NCI-H748 (cell line): ENCODE measurements around the gene ATF6.

Source experiments
- DNase-seq: peaks from one replicate; lab custom pipeline; 2025; ENCODE audit not compliant: unreplicated experiment; lab: John Stamatoyannopoulos, UW

The ATF6 gene

GRCh38 chr1:161993576-161993975 is 227.5 kb downstream of the ATF6 start:
- DNase-seq, result no peak

GRCh38 chr1:161994175-161994668 is 228.1 kb downstream of the ATF6 start:
- DNase-seq, result no peak

GRCh38 chr1:161997152-161997551 is 231.0 kb downstream of the ATF6 start:
- peak; percentile 31 for DNase-seq

GRCh38 chr1:161998811-161999210 is 232.7 kb downstream of the ATF6 start:
- DNase-seq, result no peak

- no peak for DNase-seq
Measured at GRCh38 chr1:161999301-162000052, 233.4 kb downstream of the ATF6 start.

GRCh38 chr1:162000053-162000420 is 233.9 kb downstream of the ATF6 start:
- DNase-seq, result no peak

GRCh38 chr1:162003061-162003829 is 237.1 kb downstream of the ATF6 start:
- no peak for DNase-seq

GRCh38 chr1:162003830-162004215 is 237.7 kb downstream of the ATF6 start:
- peak; percentile 7 for DNase-seq

GRCh38 chr1:162004441-162004950 is 238.4 kb downstream of the ATF6 start:
- no peak for DNase-seq

GRCh38 chr1:162006081-162006480 is 240.0 kb downstream of the ATF6 start:
- no peak for DNase-seq

GRCh38 chr1:162007466-162007865 is 241.3 kb downstream of the ATF6 start:
- DNase-seq, result no peak

GRCh38 chr1:162008799-162009198 is 242.7 kb downstream of the ATF6 start:
- no peak for DNase-seq

GRCh38 chr1:162009501-162010174 is 243.5 kb downstream of the ATF6 start:
- DNase-seq, result no peak

GRCh38 chr1:162010175-162010506 is 244.0 kb downstream of the ATF6 start:
- DNase-seq, result no peak

- DNase-seq, result no peak
Measured at GRCh38 chr1:162011337-162012012, 245.4 kb downstream of the ATF6 start.

- no peak for DNase-seq
Measured at GRCh38 chr1:162013289-162013688, 247.2 kb downstream of the ATF6 start.
